Caco-2 (cell line): Measurements from ENCODE around the gene BFAR. TPM values are rescaled to one million over a fixed set of nuclear protein-coding genes. Genes with fewer than 3 reads are reported as not detected.

ENCODE experiments used
- BruUV-seq: library from RNA; stranded (reverse); fragments of 400-500 nt; replicated peaks from 2 replicates; lab custom pipeline; 2021; lab: Mats Ljungman, UMichigan
- CTCF ChIA-PET: fragments of 300-600 bp; sonication (Branson Sonifier 250); formaldehyde crosslinking; loops from one replicate; lab custom pipeline; 2022; ENCODE audit warnings: antibody characterized with exemption; lab: Charles Lee
- POLR2A ChIA-PET: fragments of 300-600 bp; sonication (Branson Sonifier 250); formaldehyde crosslinking; loops from one replicate; lab custom pipeline; 2022; ENCODE audit warnings: antibody characterized with exemption; lab: Charles Lee
- DNase-seq, 2 experiments: peaks; one replicate each; pipeline versions ENCODE4 v3.0.0 to v3.0.0-alpha.2; 2020 to 2022
- H3K27me3 ChIP-seq: replicated peaks from 2 replicates; pipeline ENCODE4 v1.6.0; 2011; ENCODE audit warnings: low read length; ENCODE audit not compliant: control insufficient read depth, insufficient read depth
- H3K36me3 ChIP-seq: 2 replicates; pipeline ENCODE4 v1.5.1; 2011; ENCODE audit warnings: low read length; ENCODE audit not compliant: control insufficient read depth, insufficient read depth
- H3K4me1 ChIP-seq: fragments of 250-450 bp; sonication (Bioruptor Pico); 2 replicates; pipeline ENCODE4 v1.5.1; 2020; ENCODE audit warnings: mild to moderate bottlenecking
- H3K4me3 ChIP-seq: 2 replicates; pipeline ENCODE4 v1.5.1; 2011; ENCODE audit warnings: low read depth, mild to moderate bottlenecking, control low read depth, low read length
- H3K9me3 ChIP-seq: fragments of 250-450 bp; sonication (Bioruptor Pico); 2 replicates; pipeline ENCODE4 v1.5.1; 2020; ENCODE audit warnings: mild to moderate bottlenecking, moderate library complexity
- H3K27ac Mint-ChIP-seq: one replicate; pipeline ENCODE4 v1.8.0; 2022; ENCODE audit warnings: mixed read lengths; ENCODE audit not compliant: unreplicated experiment
- H3K27me3 Mint-ChIP-seq: one replicate; pipeline ENCODE4 v1.8.0; 2022; ENCODE audit warnings: mixed read lengths; ENCODE audit not compliant: insufficient read depth, unreplicated experiment
- H3K36me3 Mint-ChIP-seq: one replicate; pipeline ENCODE4 v1.8.0; 2022; ENCODE audit warnings: mild to moderate bottlenecking, mixed read lengths; ENCODE audit not compliant: insufficient read depth, unreplicated experiment
- H3K4me1 Mint-ChIP-seq: one replicate; pipeline ENCODE4 v1.8.0; 2022; ENCODE audit warnings: low read depth, mixed read lengths; ENCODE audit not compliant: unreplicated experiment
- H3K4me3 Mint-ChIP-seq: one replicate; pipeline ENCODE4 v1.8.0; 2022; ENCODE audit warnings: mild to moderate bottlenecking, moderate library complexity, mixed read lengths; ENCODE audit not compliant: unreplicated experiment
- H3K9me3 Mint-ChIP-seq: one replicate; pipeline ENCODE4 v1.8.0; 2022; ENCODE audit warnings: mixed read lengths; ENCODE audit not compliant: unreplicated experiment
- CTCF ChIP-seq, 2 experiments: fragments of 200-600 bp in 1 of 2; IDR thresholded peaks; 1 replicate in 1 of 2; 2 replicates in 1 of 2; pipeline versions ENCODE4 v1.5.1 to v1.8.0; 2011 to 2022; ENCODE audit warnings: antibody characterized with exemption in 1 of 2, control low read depth in 1 of 2, inconsistent platforms in 1 of 2, low read depth in 1 of 2, low read length in 1 of 2, mild to moderate bottlenecking in 1 of 2, moderate library complexity in 1 of 2; ENCODE audit not compliant: insufficient read depth in 1 of 2, severe bottlenecking in 1 of 2, unreplicated experiment in 1 of 2
- intact Hi-C: fragments of 100-400 bp; cut with micrococcal nuclease; formaldehyde crosslinking; loops from one replicate; pipeline ENCODE4 v1.10.0; 2022; ENCODE audit not compliant: unreplicated experiment
- total RNA-seq: library from RNA; stranded (reverse); gene quantifications from 2 replicates; pipeline ENCODE4 v1.2.3, GENCODE V29; 2022

The BFAR gene
- total RNA-seq, 1 experiment from 2014 or later, result 42.7 TPM

- H3K4me3 ChIP-seq, result no peak overlapping the region
- H3K4me1 Mint-ChIP-seq, result no peaks in the 10 kb centered on the region
- H3K9me3 Mint-ChIP-seq, result no peaks in the 10 kb centered on the region
- no peaks in the 10 kb centered on the region for H3K36me3 ChIP-seq
- no peaks in the 10 kb centered on the region for H3K27me3 Mint-ChIP-seq
- no peak for DNase-seq
- intact Hi-C loops, result no loop called here
- ChIA-PET CTCF (interaction anchor here (1.4 kb wide), 1 partner anchor 667 kb away, joined by 3 read pairs; the partner anchor contains the start of gene ERCC4), POLR2A (no interaction called here)
- H3K27me3 ChIP-seq, result no peaks in the 10 kb centered on the region
- no TSS peak for BruUV-seq
- H3K4me1 ChIP-seq, result no peaks in the 10 kb centered on the region
- no peak overlapping the region for H3K27ac Mint-ChIP-seq
- TF ChIP-seq CTCF (IDR thresholded peaks at IDR 0.05; ENCODE audit: insufficient read depth in 1 of 2, low read depth in 1 of 2, low read length in 1 of 2, severe bottlenecking in 1 of 2, unreplicated experiment in 1 of 2), result no peak
- H3K9me3 ChIP-seq, result no peaks in the 10 kb centered on the region
- H3K4me3 Mint-ChIP-seq, result no peak overlapping the region
- H3K36me3 Mint-ChIP-seq, result peaks cover 36% of the 10 kb centered on the region
Measured at GRCh38 chr16:14586637-14587305, 46.0 kb upstream of the BFAR start.

- H3K4me1 Mint-ChIP-seq, result no peaks in the 10 kb centered on the region
- no peaks in the 10 kb centered on the region for H3K27me3 Mint-ChIP-seq
- ChIA-PET CTCF (no interaction called here), POLR2A (no interaction called here)
- H3K27ac Mint-ChIP-seq, result no peak overlapping the region
- no peaks in the 10 kb centered on the region for H3K9me3 ChIP-seq
- no peaks in the 10 kb centered on the region for H3K36me3 ChIP-seq
- no TSS peak for BruUV-seq
- no peaks in the 10 kb centered on the region for H3K4me1 ChIP-seq
- peak; percentile 36 to 39 for TF ChIP-seq CTCF (IDR thresholded peaks at IDR 0.05; ENCODE audit: insufficient read depth in 1 of 2, low read depth in 1 of 2, low read length in 1 of 2, severe bottlenecking in 1 of 2, unreplicated experiment in 1 of 2)
- peaks cover 51% of the 10 kb centered on the region for H3K36me3 Mint-ChIP-seq
- no peaks in the 10 kb centered on the region for H3K9me3 Mint-ChIP-seq
- DNase-seq, result peak in 1 of 2 experiments; percentile 13
- no peak overlapping the region for H3K4me3 Mint-ChIP-seq
- intact Hi-C loops, result no loop called here
- no peak overlapping the region for H3K4me3 ChIP-seq
- no peaks in the 10 kb centered on the region for H3K27me3 ChIP-seq
Measured at GRCh38 chr16:14600164-14600563, 32.6 kb upstream of the BFAR start.

- H3K27me3 ChIP-seq, result no peaks in the 10 kb centered on the region
- Mint-ChIP-seq H3K4me1 (no peaks in the 10 kb centered on the region), H3K4me3 (no peak overlapping the region), H3K36me3 (peaks cover 47% of the 10 kb centered on the region), H3K27ac (no peak overlapping the region), H3K27me3 (no peaks in the 10 kb centered on the region), H3K9me3 (no peaks in the 10 kb centered on the region)
- ChIA-PET POLR2A (no interaction called here), CTCF (no interaction called here)
- no peaks in the 10 kb centered on the region for H3K4me1 ChIP-seq
- no peak overlapping the region for H3K4me3 ChIP-seq
- TF ChIP-seq CTCF (IDR thresholded peaks at IDR 0.05; ENCODE audit: insufficient read depth in 1 of 2, low read depth in 1 of 2, low read length in 1 of 2, severe bottlenecking in 1 of 2, unreplicated experiment in 1 of 2), result no peak
- no TSS peak for BruUV-seq
- intact Hi-C loops, result no loop called here
- no peaks in the 10 kb centered on the region for H3K9me3 ChIP-seq
- no peak for DNase-seq
- H3K36me3 ChIP-seq, result no peaks in the 10 kb centered on the region
Measured at GRCh38 chr16:14602443-14602963, 30.2 kb upstream of the BFAR start.
